Hepatic stellate cell (primary cell): ENCODE results near the gene CASP1.

ENCODE experiments used
- DNase-seq: peaks from one replicate; pipeline ENCODE4 v3.0.0; 2011; ENCODE audit warnings: low spot score

Gene CASP1

DNA sequence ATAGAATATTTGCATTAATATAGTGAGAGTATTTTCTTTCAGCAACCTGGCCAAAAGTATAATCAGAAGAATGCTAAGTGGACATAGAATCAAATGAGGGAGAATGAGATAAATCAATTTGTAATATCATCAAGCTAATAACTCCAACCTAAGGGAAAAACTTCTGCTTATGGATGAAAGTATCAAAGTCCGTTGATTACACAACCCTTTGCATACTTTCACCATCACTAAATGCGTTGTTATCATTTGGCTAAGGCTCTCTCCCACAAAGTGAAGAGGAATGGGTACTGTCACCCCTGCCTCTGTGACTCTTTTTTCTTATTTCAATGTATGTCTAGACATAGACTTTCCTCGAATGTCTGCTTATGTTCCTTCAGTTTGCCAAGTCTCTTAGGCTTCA lies 50.1 kb downstream of the CASP1 start:
- no peak for DNase-seq

DNA sequence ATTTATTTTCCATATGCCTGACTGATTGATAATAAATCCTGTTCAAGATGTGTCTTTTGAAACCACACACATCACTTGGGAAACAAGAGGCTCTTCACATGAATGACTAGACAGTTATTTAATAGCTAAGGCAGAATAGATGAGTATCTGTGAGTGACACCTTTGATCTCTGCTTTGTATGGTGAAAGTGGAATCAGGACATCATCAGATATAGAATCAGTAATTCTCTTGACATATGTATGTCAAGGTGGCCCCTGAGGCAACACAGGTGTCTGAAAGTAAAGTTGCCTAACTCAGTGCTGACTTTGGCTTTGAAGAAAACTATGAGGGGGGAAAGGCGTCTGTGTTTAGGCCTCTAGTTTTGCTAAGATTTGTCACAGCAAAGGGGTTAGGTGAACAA lies 55.1 kb downstream of the CASP1 start:
- DNase-seq, result no peak
